K562 (cell line): Measurements from ENCODE around the gene PPTC7. TPM values are rescaled to one million over a fixed set of nuclear protein-coding genes. Genes with fewer than 3 reads are reported as not detected.

Source experiments
- HBP1 ChIP-seq: fragments of 450-650 bp; formaldehyde crosslinking; IDR thresholded peaks from 2 replicates; pipeline ENCODE4 v1.4.0; 2022; ENCODE audit warnings: missing genetic modification characterization
- HNRNPH1 ChIP-seq: fragments of 200-400 bp; formaldehyde crosslinking; optimal IDR thresholded peaks from 2 replicates; pipeline ENCODE3; 2017; ENCODE audit warnings: low read depth, mild to moderate bottlenecking, low read length, moderate library complexity
- IRF2 ChIP-seq: sonication (generic); formaldehyde crosslinking; IDR thresholded peaks from 2 replicates; pipeline ENCODE4 v1.8.1; 2022; ENCODE audit warnings: mild to moderate bottlenecking, missing genetic modification reagents
- MED1 ChIP-seq: sonication (generic); formaldehyde crosslinking; IDR thresholded peaks from 2 replicates; pipeline ENCODE4 v1.8.1; 2023; ENCODE audit warnings: missing genetic modification reagents, borderline replicate concordance
- NONO ChIP-seq, 2 experiments: fragments of 200-400 bp in 1 of 2; fragments of 450-650 bp in 1 of 2; formaldehyde crosslinking in 1 of 2; IDR thresholded peaks; 2 replicates each; pipeline ENCODE4 v1.6.1; 2017; ENCODE audit warnings: low read depth in 2 of 2, mild to moderate bottlenecking in 2 of 2, moderate library complexity in 2 of 2, low read length in 1 of 2
- RAD51 ChIP-seq: fragments of 450-650 bp; IDR thresholded peaks from 2 replicates; pipeline ENCODE4 v1.7.1; 2016; ENCODE audit warnings: low read depth, mild to moderate bottlenecking, borderline replicate concordance
- TAF1 ChIP-seq: IDR thresholded peaks from 2 replicates; pipeline ENCODE4 v1.6.1; 2011; ENCODE audit warnings: mild to moderate bottlenecking, low read length, moderate library complexity; ENCODE audit not compliant: insufficient read depth, control insufficient read depth, severe bottlenecking; ENCODE audit errors: extremely low read depth
- WHSC1 ChIP-seq: IDR thresholded peaks from one replicate; pipeline ENCODE4 v1.6.1; 2012; ENCODE audit warnings: low read length, control low read depth, inconsistent platforms
- ZNF124 ChIP-seq: sonication (generic); formaldehyde crosslinking; IDR thresholded peaks from 2 replicates; pipeline ENCODE4 v1.8.1; 2022; ENCODE audit warnings: missing genetic modification reagents
- ZNF280A ChIP-seq: fragments of 450-650 bp; IDR thresholded peaks from 2 replicates; pipeline ENCODE4 v1.6.1; 2018; ENCODE audit warnings: mild to moderate bottlenecking, low read depth; ENCODE audit not compliant: partially characterized antibody
- ZNF318 ChIP-seq, 2 experiments: fragments of 450-650 bp; IDR thresholded peaks; 2 replicates each; pipeline ENCODE4 v1.6.1; 2016; ENCODE audit warnings: mild to moderate bottlenecking in 2 of 2, borderline replicate concordance in 1 of 2, low read depth in 1 of 2, moderate library complexity in 1 of 2
- ZNF445 ChIP-seq: fragments of 250-450 bp; sonication (Bioruptor Pico); IDR thresholded peaks from 2 replicates; pipeline ENCODE4 v1.4.0; 2020; ENCODE audit warnings: low read depth, mild to moderate bottlenecking, moderate library complexity
- ZNF561 ChIP-seq: fragments of 450-650 bp; formaldehyde crosslinking; conservative IDR thresholded peaks from 2 replicates; pipeline ENCODE4 v1.4.0; 2020; ENCODE audit warnings: mild to moderate bottlenecking, moderate library complexity
- ZNF583 ChIP-seq: fragments of 250-450 bp; sonication (Bioruptor Pico); IDR thresholded peaks from 2 replicates; pipeline ENCODE4 v1.4.0; 2020
- ZNF764 ChIP-seq: fragments of 250-450 bp; sonication (Bioruptor Pico); IDR thresholded peaks from 2 replicates; pipeline ENCODE4 v1.4.0; 2020; ENCODE audit warnings: low read depth, mild to moderate bottlenecking, moderate library complexity
- polyA plus RNA-seq, 8 experiments: library from polyadenylated mRNA; depleted of rRNA in 4 of 8; stranded (reverse) in 5 of 8; unstranded in 3 of 8; fragments of >200 nt; fragmentation: Nextera tagmentation in 2 of 8; fragmentation: Illumina TruSeq in 1 of 8; extraction: Ambion mirVana in 2 of 8; extraction: Trizol in 1 of 8; gene quantifications; 2 replicates each; pipeline versions ENCODE4 v1.2.1 to v1.2.3, GENCODE V29; 2011 to 2014; ENCODE audit warnings: inconsistent platforms in 1 of 8, missing spikeins in 1 of 8
- total RNA-seq, 7 experiments: library from RNA; depleted of rRNA in 6 of 7; stranded (reverse); fragments of >200 nt in 6 of 7; fragmentation: Illumina TruSeq in 2 of 7; extraction: Trizol in 2 of 7; gene quantifications; 2 replicates each; pipeline versions ENCODE4 v1.2.1 to v1.2.3, GENCODE V29; 2011 to 2021; ENCODE audit warnings: low replicate concordance in 1 of 7

The PPTC7 gene
- total and polyA plus RNA-seq, 9 of the 15 experiments (the other 6 are each of a cell fraction or from before 2014, with no cell fraction given): 2.6 to 23.1 (median 11.9) TPM

GRCh38 chr12:110501752-110502738, 81.1 kb downstream of the PPTC7 start, which contains the start of the genes RAD9B and VPS29 (continued):
- TF ChIP-seq ZNF280A: no peak
- no peak for TF ChIP-seq RAD51
- TF ChIP-seq TAF1: peak; percentile 94
- TF ChIP-seq ZNF124 (CRISPR knock-in tag): no peak
- no peak for TF ChIP-seq WHSC1
- peak; percentile 95 for TF ChIP-seq ZNF583
- no peak for TF ChIP-seq IRF2 (CRISPR knock-in tag)
- peak; percentile 55; the same call in 1 of the 2 replicates for TF ChIP-seq ZNF445 (CRISPR knock-in tag)
- no peak for TF ChIP-seq NONO (IDR thresholded peaks at IDR 0.05; ENCODE audit: low read depth in 2 of 2, low read length in 1 of 2)
- no peak; the same call in 1 of the 2 replicates for TF ChIP-seq ZNF561 (CRISPR knock-in tag)
- no peak for TF ChIP-seq MED1 (CRISPR knock-in tag)
- TF ChIP-seq HNRNPH1: no peak
- TF ChIP-seq ZNF764 (CRISPR knock-in tag): no peak
- TF ChIP-seq HBP1 (CRISPR knock-in tag): no peak
- peak in 1 of 2 experiments; percentile 42; a peak in 1 of 4 replicates for TF ChIP-seq ZNF318 (IDR thresholded peaks at IDR 0.05; ENCODE audit: borderline replicate concordance in 1 of 2, low read depth in 1 of 2)
